Stomach (tissue), 9 donors: ENCODE measurements around the gene CFAP20DC. TPM values are rescaled to one million over a fixed set of nuclear protein-coding genes. Genes with fewer than 3 reads are reported as not detected.

Source experiments
- DNase-seq, 2 donors: peaks; one replicate each; pipeline versions ENCODE4 v3.0.0 to v3.0.0-alpha.2; 2013 to 2019
- H3K27ac ChIP-seq, 5 donors: fragments of 200-600 bp in 4 of 5; sonication (generic) in 4 of 5; one replicate each; pipeline ENCODE4 v1.5.1; 2013 to 2019; ENCODE audit warnings: mild to moderate bottlenecking in 1 of 5, moderate library complexity in 1 of 5
- H3K27me3 ChIP-seq, 3 donors: fragments of 200-600 bp; sonication (generic); one replicate each; pipeline ENCODE4 v1.5.1; 2017 to 2019; ENCODE audit warnings: mixed run types in 1 of 3
- H3K36me3 ChIP-seq, 4 donors: fragments of 200-600 bp; sonication (generic); 1 replicate in 3 of 4; 2 replicates in 1 of 4; pipeline ENCODE4 v1.5.1; 2016 to 2019
- H3K4me1 ChIP-seq, 4 donors: fragments of 200-600 bp; sonication (generic); one replicate each; pipeline ENCODE4 v1.5.1; 2016 to 2019
- H3K4me3 ChIP-seq, 4 donors: fragments of 200-600 bp; sonication (generic) in 3 of 4; one replicate each; pipeline ENCODE4 v1.5.1; 2016 to 2019; ENCODE audit warnings: mild to moderate bottlenecking in 1 of 4
- H3K9me3 ChIP-seq, 4 donors: fragments of 200-600 bp; sonication (generic); one replicate each; pipeline ENCODE4 v1.5.1; 2016 to 2019
- EP300 ChIP-seq: sonication (generic); formaldehyde crosslinking; IDR thresholded peaks from one replicate; pipeline ENCODE4 v1.6.1; 2017; ENCODE audit warnings: antibody characterized with exemption
- POLR2A ChIP-seq, 4 donors: fragments of 450-650 bp; IDR thresholded peaks; one replicate each; pipeline ENCODE4 v1.6.1; 2016; ENCODE audit warnings: antibody characterized with exemption in 4 of 4, control low read depth in 2 of 4, mild to moderate bottlenecking in 1 of 4, moderate library complexity in 1 of 4
- POLR2AphosphoS5 ChIP-seq, 3 donors: sonication (generic); formaldehyde crosslinking; IDR thresholded peaks; one replicate each; pipeline ENCODE4 v1.6.1; 2016; ENCODE audit warnings: antibody characterized with exemption in 3 of 3
- WGBS, 5 donors: extraction: QIAGEN DNeasy Blood & Tissue Kit in 3 of 5; methylation state at CpG; one replicate each; pipeline versions ENCODE4 v1.1.5 to v1.1.7; 2013 to 2018; 5-methylcytosine and 5-hydroxymethylcytosine counted together
- intact Hi-C: fragments of 100-400 bp; cut with DNase I; formaldehyde crosslinking; loops from one replicate; pipeline ENCODE4 v1.15.1; 2023; ENCODE audit warnings: low total_unique reads
- polyA plus RNA-seq, 3 donors: library from polyadenylated mRNA; stranded (reverse); fragments of 200-250 nt; gene quantifications; one replicate each; pipeline ENCODE4 v1.2.3, GENCODE V29; 2013
- total RNA-seq, 5 donors: library from RNA; depleted of rRNA; stranded (reverse); fragments of >200 nt; gene quantifications; one replicate each; pipeline versions ENCODE4 v1.1.0 to v1.2.3, GENCODE V29; 2014 to 2016
- TF ChIP-seq, protein P1 (sequence below), 7 experiments: fragments of 450-650 bp in 4 of 7; fragments of 200-600 bp in 3 of 7; sonication (generic) in 3 of 7; IDR thresholded peaks; one replicate each; pipeline ENCODE4 v1.5.1; 2016 to 2019; ENCODE audit warnings: antibody characterized with exemption in 7 of 7, control low read depth in 2 of 7, mild to moderate bottlenecking in 1 of 7
- donor health status: healthy with polysubstance abuse.
- donor health status: Bipolar disorder and iron deficiency.
- donor health status: healthy.

CFAP20DC gene
- total and polyA plus RNA-seq, 8 donors: 0.81 to 2.0 (median 1.00) TPM; not detected in 4

DNA sequence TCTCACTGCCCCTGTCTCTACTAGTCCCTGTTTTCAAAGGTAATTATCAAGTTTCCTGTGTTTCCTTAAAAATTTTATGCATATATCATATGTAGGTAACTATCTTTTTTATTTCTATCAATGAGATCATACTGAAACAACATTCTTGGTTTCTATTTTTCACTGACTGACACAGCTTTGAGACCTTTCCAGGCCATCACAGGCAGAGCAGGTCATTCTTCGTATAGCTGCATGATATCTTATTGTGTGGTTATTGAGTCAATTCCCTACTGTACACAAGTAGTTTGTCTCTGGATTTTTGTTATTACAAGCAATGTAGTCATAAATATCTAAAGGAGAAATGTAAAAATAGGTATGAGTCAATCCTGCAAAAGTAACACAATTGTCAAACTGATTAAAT is 169.6 kb downstream of the CFAP20DC start:
- H3K36me3 ChIP-seq: no peaks in the 10 kb centered on the region
- no peak overlapping the region for H3K27ac ChIP-seq
- DNase-seq: no peak
- no peak for TF ChIP-seq POLR2AphosphoS5 (IDR thresholded peaks at IDR 0.05)
- TF ChIP-seq, protein P1, sequence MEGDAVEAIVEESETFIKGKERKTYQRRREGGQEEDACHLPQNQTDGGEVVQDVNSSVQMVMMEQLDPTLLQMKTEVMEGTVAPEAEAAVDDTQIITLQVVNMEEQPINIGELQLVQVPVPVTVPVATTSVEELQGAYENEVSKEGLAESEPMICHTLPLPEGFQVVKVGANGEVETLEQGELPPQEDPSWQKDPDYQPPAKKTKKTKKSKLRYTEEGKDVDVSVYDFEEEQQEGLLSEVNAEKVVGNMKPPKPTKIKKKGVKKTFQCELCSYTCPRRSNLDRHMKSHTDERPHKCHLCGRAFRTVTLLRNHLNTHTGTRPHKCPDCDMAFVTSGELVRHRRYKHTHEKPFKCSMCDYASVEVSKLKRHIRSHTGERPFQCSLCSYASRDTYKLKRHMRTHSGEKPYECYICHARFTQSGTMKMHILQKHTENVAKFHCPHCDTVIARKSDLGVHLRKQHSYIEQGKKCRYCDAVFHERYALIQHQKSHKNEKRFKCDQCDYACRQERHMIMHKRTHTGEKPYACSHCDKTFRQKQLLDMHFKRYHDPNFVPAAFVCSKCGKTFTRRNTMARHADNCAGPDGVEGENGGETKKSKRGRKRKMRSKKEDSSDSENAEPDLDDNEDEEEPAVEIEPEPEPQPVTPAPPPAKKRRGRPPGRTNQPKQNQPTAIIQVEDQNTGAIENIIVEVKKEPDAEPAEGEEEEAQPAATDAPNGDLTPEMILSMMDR (IDR thresholded peaks at IDR 0.05): no peak
- TF ChIP-seq EP300: no peak
- no peak for TF ChIP-seq POLR2A (IDR thresholded peaks at IDR 0.05)
- no peak overlapping the region for H3K4me3 ChIP-seq
- H3K9me3 ChIP-seq: no peaks in the 10 kb centered on the region
- intact Hi-C loops: no loop called here
- H3K4me1 ChIP-seq: no peaks in the 10 kb centered on the region
- 55 to 77% (median 65%) methylated on average over 1 of the region's 1 CpG for WGBS, 5 donors
- no peaks in the 10 kb centered on the region for H3K27me3 ChIP-seq

DNA sequence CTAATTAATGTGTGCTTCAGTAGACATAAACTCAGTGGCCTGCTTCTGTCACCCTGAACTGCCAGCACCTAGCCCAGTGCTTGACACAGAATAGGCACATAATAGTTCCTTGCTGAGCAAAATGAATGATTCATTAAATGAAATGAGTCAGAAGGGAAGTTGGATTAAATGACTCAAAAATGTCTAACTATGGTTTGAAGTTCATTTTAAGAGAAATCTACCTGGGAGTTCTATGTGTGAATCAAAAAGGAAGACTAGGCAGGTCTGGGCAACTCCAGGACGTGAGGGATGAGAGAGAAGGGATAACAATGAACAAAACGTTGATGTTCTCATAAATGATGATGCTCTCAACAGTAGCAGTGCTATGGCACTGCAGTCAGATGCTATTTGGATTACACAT is 175.0 kb downstream of the CFAP20DC start:
- WGBS, 5 donors: 63 to 84% (median 81%) methylated on average over 2 of the region's 2 CpGs

DNA sequence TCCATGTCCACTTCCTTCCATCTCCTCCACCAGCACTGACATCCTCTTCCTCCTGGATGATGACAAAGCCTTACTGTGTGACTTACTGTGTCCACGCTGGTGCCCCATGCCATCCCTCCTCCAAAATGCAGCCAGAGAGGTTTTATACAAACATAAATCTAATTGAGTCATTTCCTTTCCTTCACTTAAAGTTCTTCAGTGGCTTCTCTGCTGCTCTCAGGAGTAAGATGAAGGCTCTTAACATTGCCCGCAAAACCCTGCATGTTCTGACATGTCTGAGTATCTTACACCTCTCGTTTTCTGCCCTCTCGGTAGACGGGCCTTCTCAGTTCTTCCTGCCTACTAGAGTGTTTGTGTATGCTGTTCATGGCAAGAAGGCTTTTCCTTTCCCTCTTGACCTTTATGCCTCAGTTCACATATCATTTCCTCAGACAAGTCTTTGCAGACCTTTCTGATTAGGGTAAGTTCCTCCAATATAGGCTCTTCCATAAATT is 175.5 kb downstream of the CFAP20DC start:
- WGBS, 5 donors: 77 to 86% (median 81%) methylated on average over 5 of the region's 5 CpGs
- no peaks in the 10 kb centered on the region for H3K36me3 ChIP-seq
- no peaks in the 10 kb centered on the region for H3K4me1 ChIP-seq
- TF ChIP-seq POLR2A (IDR thresholded peaks at IDR 0.05): no peak
- TF ChIP-seq EP300: no peak
- H3K27me3 ChIP-seq: no peaks in the 10 kb centered on the region
- intact Hi-C loops: no loop called here
- no peak overlapping the region for H3K27ac ChIP-seq
- no peak overlapping the region for H3K4me3 ChIP-seq
- no peak for DNase-seq
- no peaks in the 10 kb centered on the region for H3K9me3 ChIP-seq

More for the DNA sequence above, 175.0 kb downstream of the CFAP20DC start:
- no peak for DNase-seq
- H3K9me3 ChIP-seq: no peaks in the 10 kb centered on the region
- H3K4me3 ChIP-seq: no peak overlapping the region
- no peak overlapping the region for H3K27ac ChIP-seq
- no peaks in the 10 kb centered on the region for H3K36me3 ChIP-seq
- no peaks in the 10 kb centered on the region for H3K4me1 ChIP-seq
- intact Hi-C loops: no loop called here
- H3K27me3 ChIP-seq: no peaks in the 10 kb centered on the region
- TF ChIP-seq EP300 (no peak), POLR2A (IDR thresholded peaks at IDR 0.05) (no peak), POLR2AphosphoS5 (IDR thresholded peaks at IDR 0.05) (no peak)
- TF ChIP-seq, protein P1 (IDR thresholded peaks at IDR 0.05): no peak

DNA sequence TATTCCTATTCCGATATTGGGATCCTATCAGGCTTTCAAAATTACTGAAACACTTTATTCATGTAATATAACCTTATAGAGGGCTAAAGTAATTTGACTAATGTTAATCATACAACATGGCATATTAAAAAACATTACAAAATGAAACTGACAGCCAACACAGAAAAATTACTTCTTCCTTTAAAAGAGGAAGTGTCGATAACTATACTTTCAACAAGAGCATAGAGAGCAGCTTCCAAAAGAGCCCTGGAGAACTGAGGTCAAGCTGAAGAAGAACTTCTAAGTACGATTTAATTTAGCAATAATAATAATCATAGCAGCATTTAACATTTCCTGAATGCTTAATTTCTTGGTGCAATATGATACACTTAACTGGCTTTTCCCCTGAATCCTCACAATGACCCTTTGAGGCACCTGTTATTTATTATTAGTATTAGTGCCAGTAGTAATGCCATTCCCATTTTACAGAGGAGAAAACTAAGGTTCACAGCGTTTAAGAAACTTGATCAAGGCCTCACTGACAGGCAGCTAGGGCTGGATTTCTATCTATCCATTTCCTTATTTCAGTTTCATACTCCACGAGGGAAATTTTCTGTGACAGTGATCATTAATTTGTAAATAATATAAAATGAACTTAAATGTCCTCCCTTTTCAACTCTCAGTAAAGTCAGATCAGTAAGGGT is 181.6 kb downstream of the CFAP20DC start:
- intact Hi-C loops: no loop called here
- Histone ChIP-seq H3K27me3 (no peaks in the 10 kb centered on the region), H3K4me3 (no peak overlapping the region), H3K9me3 (no peaks in the 10 kb centered on the region), H3K4me1 (no peaks in the 10 kb centered on the region), H3K27ac (no peak overlapping the region), H3K36me3 (no peaks in the 10 kb centered on the region)
- WGBS, 5 donors: 69 to 76% (median 74%) methylated on average over 5 of the region's 5 CpGs
- no peak for DNase-seq
- no peak for TF ChIP-seq POLR2AphosphoS5 (IDR thresholded peaks at IDR 0.05)
- TF ChIP-seq, protein P1 (IDR thresholded peaks at IDR 0.05): no peak
- no peak for TF ChIP-seq POLR2A (IDR thresholded peaks at IDR 0.05)

DNA sequence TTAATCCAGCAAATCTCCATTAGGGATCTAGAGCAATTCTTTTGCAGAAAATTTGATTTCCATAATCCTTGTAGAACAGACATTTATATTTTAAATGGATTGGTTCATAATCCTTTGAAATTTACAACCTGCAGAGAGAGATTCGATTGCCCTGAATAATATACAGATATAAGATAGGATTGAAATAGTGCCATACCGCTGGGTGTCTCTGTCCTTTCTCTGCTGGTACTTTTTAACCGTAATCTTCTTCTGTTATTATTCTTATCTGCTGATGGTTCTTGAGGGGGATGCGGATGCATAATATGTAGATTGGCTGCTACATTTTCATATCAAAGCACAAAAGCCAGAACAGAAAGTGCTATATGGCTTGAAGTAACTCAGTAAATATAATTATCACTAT is 182.2 kb downstream of the CFAP20DC start:
- no peaks in the 10 kb centered on the region for H3K9me3 ChIP-seq
- TF ChIP-seq POLR2AphosphoS5 (IDR thresholded peaks at IDR 0.05): no peak
- no peak for TF ChIP-seq EP300
- TF ChIP-seq, protein P1 (IDR thresholded peaks at IDR 0.05): no peak
- TF ChIP-seq POLR2A (IDR thresholded peaks at IDR 0.05): no peak
- DNase-seq: no peak
- H3K4me3 ChIP-seq: no peak overlapping the region
- no peaks in the 10 kb centered on the region for H3K4me1 ChIP-seq
- WGBS, 5 donors: 70 to 79% (median 75%) methylated on average over 4 of the region's 4 CpGs
- intact Hi-C loops: no loop called here
- H3K36me3 ChIP-seq: no peaks in the 10 kb centered on the region
- no peaks in the 10 kb centered on the region for H3K27me3 ChIP-seq
- H3K27ac ChIP-seq: no peak overlapping the region
